Dedifferentiated amniotic fluid mesenchymal stem cell (primary cell): ENCODE results near the gene CCDC122.
"Not testable (repeated sequence)": the region's sequence is repeated elsewhere in the genome, so short reads cannot be mapped to it uniquely, and the experiment has no call there.

ENCODE experiments used
- DNase-seq: peaks from one replicate; pipeline ENCODE4 v3.0.0-alpha.2; 2016; ENCODE audit errors: extremely low spot score

Gene CCDC122

DNA sequence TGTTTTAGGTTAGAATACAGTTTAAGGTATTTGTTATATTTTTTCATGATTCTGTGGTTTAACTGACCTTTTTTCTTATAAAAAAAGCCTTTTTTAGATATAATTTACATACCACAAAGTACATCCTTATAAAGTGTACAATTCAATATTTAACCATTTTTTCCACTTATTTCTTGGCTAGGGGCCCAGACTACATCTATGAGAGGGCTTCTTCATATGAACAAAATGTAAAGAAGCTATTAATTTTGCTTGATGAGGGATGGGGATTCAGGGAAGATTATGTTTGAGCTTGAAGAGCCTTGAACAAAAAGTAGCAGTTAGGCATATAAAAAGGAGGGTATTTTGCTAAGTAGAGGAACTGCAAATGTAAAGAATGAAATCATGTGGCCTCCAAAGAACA, 2.2 kb downstream of the CCDC122 start:
- DNase-seq = no peak

DNA sequence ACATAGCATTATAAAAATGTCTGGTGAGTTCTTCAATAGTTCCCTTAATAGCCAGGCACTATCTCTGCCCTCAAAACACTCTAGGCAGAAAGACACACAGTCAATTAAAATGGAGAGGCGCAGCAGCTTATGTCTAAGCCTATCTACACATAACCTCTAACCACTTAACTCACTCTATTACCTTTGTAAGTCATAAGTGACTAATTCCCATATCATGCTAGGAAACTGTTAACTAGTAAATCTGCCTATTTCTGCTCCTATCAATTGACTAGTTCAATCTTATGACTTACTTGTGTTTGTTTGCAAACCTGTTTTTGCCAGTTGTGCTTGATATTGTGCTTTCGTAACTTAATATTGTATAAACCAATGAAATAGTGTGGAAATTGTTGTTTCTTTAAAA, 3.2 kb downstream of the CCDC122 start:
- DNase-seq = no peak

DNA sequence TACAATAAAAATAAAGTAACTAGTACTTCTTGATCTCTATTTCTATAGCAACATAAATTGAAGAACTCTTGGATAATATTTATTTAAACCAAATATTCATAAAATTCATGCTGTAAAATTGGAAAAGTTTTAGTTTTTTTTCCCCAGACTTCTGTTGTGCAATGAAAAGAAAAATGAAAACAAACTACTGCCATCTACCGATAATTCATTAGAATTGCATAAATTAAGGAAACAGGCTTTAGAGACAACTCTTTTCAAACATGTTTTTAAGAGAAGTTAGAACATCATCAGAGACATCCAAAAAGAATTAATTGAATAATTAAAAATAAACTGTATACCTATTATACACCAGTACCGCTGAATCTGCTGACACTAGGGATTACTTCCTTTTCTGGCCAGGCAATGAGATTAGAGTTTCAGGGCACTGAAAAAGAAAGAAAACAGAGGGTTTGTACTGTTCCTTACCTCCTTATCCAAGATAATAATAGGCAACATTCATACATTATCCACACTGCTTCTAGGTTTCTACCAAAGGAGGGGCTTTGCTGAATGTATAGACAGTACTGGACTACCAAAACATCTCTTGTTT, 4.9 kb downstream of the CCDC122 start:
- peak; percentile 65 for DNase-seq

DNA sequence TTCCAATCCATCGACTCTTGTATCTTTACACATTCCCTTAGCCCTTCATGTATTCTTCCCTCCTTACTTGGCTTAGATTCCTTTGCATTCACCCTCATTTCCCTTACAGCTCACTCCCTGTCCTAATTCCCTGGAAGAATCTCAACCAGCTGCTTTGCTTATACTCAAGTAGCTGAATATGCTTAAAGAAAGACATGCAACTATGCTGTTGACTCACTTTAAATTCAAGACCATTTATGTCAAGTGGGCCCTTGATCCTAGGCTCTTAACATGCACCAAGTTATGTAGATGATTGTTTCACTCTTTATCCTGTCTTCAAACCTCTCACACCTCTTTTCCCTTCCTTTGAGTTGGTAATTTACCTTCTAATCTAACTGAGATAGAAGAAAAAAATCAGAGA, 7.4 kb downstream of the CCDC122 start:
- DNase-seq = no peak

DNA sequence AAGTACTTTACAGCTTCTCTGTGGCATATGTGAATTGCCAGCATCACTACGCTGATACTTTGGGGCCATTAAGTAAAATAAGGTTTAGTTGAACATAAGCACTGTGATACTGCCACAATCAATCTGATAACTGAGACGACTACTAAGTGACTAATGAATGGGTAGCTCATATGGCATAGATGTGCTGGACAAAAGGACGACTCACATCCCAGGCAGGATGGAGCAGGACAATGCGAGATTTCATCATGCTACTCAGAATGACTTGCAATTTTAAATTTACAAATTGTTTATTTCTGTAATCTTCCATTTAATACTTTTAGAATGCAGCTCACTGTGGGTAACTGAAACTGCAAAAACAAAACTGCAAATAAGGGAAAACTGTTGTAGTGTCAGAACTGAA, 13.6 kb downstream of the CCDC122 start:
- DNase-seq = peak; percentile 84

DNA sequence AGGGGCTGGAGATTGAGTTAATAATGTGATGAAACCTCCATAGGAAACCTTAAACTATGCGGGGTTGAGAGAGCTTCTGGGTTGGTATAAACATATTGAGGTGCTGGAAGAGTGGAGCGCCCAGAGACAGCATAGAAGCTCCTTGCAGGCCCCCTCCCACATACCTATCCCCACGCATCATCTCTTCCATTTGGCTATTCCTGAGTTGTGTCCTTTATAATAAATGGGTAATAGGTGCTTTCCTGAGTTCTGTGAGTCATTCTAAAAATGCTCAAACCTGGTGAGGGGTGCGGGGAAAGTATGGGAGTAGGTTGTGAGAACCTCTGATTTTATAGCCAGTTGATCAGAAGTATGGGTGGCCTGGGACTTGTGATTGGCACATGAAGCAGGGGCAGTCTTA, 14.6 kb downstream of the CCDC122 start:
- DNase-seq = no peak

DNA sequence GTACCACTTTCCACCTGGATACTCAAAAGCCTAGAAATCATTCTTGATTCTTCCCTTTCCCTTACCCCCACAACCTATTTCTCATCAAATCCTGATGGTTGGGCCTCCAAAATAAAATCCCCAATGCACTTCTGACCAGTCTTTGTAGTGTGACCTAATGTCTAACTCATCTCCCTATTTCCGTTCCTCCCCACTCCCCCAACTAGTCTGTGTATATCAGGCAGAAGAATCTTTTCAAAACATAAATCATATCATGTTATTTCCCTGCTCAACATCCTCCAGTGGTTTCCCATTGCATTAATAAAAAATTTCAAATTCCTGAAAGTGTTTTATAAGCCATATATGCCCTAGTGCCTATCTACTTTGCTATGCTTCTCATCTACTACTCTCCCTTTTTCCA, 17.7 kb downstream of the CCDC122 start:
- DNase-seq = no peak

DNA sequence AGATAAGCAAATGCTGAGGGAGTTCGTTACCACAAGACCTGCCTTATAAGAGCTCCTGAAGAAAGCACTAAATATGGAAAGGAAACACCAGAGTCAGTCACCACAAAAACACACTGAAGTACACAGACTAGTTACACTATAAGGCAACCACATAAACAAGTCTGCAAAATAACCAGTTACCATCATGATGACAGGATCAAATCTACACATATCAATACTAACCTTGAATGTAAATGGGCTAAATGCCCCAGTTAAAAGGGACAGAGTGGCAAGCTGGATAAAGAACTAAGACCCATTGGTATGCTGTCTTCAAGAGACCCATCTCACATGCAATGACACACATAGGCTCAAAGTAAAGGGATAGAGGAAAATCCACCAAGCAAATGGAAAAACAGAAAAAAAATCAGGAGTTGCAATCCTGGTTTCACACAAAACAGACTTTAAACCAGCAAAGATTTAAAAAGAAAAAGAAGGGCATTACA, 26.6 kb downstream of the CCDC122 start:
- no peak for DNase-seq

DNA sequence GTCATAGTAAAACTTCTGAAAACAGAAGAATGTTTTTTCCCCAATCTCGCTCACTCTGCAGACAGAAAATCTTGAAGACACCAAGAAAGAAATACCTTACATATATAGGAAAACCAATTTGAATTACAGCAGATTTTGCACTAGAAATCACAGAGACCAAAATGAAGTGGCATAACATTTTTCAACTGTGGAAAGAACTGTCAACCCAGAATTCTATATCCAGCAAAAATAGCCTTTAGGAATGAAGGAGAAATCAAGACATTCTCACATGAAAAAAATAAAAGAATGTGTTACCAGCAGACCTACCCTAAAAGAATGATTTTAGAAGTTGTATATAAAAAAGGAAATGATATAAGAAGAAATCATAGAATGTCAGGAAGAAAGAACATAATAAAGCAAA, 28.7 kb downstream of the CCDC122 start:
- DNase-seq = no peak

DNA sequence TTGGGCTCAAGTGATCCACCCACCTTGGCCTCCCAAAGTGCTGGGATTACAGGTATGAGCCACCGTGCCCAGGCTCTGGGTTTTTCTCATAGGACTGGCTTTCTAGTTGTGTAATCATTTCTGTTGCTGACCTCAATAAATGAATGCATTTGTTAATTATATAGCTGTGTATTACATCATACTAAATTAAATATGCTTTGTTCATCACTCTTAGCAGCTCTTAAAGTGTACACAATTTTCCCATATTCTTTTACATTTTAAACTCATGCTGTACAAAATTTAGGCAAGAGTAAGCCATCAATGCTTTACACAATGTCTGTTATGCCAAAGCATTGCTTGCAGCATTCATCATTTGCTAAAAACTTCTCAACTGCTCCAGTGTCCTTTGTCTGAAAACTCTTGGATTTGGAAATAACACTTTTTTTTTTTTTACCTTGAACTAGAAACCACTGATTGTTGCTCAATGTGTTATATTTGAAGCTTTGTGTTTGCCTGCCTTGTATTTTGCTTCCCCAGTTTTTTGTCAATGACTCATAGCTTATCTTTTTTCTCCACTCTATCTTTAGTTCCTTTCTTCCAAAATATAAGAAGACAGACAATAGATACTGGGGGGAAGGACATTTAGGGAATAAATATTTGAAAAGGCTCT, 31.4 kb downstream of the CCDC122 start:
- DNase-seq = peak; percentile 60

DNA sequence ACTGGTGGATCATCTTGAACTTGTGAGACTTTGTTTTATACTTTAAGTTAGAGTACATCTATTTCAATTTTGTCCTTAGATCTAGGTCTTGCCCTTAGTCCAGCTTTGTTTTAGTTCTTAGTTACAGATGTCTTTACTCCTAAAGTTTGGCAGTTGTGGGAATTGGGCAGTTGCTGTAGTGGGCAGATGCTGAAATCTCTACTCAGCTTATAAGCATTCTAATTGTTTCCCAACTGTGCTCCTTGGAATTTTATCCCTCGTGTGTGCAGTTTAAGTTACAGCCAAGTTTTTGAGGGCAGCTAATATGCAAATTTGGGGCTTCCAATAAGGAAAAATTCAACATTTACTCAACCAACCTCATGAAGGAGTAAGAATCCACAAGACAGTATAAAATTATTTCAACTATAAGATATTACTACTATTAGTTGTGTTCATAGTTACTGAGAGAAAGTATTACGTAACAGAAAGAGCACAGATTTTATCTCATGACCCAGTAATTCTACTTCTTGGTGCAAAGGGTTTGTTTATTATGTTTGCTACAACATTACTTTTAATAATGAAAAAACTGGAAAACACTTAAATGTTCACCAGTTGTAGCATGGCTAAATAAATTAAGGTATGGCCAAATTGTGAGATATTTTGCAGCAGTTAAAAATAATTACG, 32.9 kb downstream of the CCDC122 start:
- DNase-seq = peak; percentile 72

DNA sequence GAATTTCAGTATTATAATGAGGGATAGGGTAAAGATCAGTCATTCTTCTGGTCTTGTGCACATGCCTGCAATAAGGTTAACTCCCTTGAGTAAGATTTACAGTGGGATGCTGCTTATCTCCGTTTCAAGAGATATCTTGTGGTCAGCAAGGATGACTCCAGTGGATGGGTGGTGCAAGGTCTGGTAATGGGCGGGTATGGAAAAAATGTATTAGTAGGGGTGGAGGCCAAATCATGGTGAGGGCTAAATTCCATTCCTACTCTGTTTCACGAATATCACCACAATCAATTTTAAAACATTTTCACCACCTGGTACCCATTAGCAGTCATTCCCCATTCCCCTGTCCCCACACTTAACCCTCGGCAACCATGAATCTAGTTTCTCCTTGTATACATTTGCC, 40.6 kb downstream of the CCDC122 start:
- DNase-seq = peak; percentile 48

DNA sequence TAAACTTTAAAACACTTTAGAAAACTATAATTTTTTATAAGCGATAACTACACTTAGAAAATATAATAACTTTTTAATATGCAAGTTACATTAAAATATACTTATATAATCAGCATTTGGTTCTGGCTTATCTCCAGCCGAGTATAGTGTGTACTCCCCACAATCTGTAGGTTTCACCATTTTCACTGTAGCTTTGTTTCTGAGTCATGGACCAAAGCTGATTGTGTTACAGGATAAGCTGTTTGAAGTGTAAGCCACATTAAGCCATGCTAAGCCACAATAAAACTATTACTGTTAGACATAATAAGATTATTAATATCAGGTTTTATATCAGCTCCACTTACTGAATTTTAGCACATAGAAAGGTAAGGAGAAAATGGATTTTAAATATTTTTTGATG, 43.8 kb downstream of the CCDC122 start:
- DNase-seq = no peak

DNA sequence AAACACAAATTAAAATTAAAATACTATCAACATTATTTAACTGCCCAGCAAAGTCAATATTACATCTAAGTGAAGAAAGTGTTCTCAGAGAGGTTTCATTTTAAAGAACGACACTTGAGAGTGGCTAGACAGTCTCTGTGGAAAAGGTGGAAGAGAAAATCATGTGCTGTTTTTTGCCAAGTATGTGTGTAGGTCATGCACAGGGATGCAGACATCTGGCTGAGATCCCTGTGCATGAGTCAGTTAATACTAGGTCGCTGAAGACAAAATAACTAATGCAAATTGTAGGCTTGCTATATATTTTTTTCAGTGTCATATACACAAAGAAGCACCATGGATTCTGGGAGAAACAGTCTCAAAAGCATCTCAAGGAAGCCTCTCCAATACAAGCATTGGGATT, 48.5 kb downstream of the CCDC122 start:
- DNase-seq = peak; percentile 26

DNA sequence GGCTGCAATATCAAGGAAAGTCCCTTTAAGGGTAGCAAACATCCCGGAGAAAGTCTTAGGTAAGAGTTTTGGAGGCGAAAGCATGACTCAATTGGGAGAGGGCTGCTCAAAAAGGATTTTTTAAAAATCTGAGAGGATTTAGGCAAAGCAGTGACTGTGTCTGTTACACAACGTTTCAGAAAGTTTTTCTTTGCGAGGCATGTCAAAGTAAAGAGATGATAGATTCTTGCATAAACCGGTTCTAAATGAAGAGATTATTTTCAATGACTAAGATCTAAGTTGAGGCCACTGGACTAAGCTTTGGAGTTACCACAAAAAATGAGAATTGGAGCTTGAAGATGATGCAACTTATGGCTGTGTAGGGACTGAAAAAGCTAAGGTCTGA, 49.1 kb downstream of the CCDC122 start:
- DNase-seq = peak; percentile 95

DNA sequence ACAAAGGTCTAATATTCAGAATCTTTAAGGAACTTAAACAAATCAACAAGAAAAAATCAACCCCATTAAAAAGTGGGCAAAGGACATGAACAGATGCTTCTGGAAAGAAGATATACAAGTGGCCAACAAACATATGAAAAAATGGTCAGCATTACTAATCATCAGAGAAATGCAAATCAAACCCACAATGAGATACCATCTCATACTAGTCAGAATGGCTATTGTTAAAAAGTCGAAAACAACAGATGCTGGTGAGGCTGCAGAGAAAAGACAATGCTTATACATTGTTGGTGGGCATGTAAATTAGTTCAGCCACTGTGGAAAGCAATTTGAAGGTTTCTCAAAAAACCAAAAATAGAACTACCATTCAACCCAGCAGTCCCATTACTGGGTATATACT, 54.9 kb downstream of the CCDC122 start:
- DNase-seq = not testable (repeated sequence)

DNA sequence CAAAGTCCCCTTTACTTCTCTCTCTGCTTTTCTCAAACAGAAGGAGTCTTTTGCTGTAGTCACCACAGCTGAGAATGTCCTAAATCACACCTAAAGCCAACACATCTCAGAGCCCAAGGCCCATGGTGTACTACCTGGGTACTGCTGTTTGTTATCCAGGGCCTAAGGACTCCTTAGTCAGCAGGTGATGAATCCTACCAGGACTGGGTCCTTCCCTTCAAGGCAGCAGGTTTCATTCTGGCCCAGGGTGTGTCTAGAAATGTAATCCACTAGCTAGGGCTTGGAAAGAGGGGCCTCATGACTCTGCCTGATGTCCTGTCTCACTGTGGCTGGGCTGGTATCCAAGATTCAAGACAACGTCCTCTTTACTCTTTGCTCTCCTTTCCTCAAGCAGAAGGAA, 56.6 kb downstream of the CCDC122 start:
- DNase-seq = no peak

DNA sequence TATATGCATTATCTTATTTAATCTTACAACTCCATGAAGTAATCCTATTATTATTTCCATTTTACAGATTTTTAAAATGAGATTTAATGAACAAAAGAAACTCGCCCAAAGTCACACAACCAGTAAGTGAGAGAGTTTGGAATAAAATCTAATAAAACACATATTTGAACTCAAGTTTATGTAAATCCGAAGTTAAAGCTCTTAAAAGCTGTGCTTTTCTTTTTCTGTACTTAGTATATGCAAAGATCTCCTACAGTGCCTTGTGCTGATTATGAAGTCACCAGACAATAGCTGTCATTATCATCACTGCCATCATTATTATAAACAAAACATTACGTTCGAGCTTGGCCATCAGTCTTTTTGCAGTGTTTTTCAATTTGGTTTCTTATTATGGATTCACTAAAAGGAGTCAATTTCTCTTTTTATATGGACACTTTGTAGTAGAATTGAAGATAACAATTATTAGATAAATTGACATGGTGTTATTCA, 63.1 kb downstream of the CCDC122 start:
- no peak for DNase-seq

DNA sequence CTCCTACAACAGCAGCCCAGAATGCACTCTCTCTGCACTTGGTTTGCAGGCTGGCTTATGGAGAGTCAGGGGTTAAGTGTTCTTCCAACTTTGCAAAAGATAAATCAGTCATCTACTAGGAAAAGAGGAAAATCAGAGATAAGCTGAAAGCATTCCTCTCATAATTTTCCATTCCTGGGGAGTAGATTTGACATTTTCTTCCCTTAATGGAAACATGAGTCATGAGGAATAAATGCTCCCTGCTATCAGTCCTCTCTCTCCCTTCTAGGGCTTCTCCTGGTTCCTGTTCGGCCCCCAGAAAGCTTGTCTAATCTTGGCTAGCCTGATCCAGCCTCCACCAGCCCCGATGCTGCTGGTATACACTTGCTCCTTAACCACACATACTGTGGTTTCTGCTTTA, 64.3 kb downstream of the CCDC122 start:
- DNase-seq = peak; percentile 66

DNA sequence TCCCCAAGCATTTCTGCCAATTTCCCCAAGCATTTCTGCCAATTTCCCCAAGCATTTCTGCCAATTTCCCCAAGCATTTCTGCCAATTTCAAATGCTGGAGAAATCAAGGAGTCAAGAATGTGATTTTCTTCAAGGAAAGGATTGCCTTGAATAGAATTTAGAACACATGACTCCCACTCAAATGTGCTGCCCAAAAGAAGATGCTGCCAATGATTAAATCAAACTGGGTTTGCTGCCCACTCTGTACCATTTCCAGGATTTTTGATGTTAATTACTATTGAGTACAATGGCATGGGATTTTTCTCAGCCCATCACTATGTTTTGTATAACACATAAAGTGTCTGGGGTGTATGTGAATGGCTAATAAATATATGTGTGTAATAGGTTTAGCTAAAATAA, 70.9 kb downstream of the CCDC122 start:
- DNase-seq = no peak

DNA sequence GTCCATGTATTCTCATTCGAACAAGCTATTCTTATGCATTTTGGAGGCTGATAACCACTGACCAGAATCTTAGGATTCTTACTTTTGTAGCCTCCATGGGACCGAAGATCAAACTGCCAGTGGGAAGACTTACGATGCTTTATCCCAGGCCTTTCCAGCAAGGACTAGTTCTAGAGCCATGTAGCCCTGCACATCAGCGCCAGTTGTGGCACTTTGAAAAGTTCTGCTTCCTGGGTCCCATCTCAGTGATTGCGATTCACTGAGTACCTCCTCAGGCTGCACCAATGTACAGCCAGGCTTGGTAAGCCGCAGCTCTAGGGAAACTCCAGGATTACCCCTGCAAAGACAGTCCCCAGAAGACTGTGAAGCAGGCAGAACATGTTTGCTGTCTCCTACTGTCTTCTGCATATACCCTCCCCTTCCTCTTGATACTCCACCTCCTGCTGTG, 73.8 kb downstream of the CCDC122 start:
- no peak for DNase-seq

DNA sequence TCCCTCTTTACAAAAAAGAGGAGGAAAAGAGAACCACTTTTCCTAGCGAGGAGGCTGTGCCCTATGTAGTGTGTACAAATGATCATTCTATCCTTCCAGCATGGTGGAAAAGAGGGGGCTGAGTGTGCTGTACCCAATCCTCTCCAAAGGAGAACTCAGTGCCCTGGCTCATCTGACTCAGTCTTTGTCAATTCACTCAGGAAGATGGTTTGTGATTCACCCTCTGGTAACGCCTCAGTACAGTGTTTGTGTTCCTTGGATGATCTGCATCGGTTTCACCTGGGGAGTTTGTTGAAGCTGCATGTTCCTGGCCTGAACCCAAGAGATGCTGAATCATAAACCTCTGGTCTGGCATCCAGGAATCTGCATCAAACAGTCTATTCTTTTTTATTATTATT, 74.5 kb downstream of the CCDC122 start:
- no peak for DNase-seq

DNA sequence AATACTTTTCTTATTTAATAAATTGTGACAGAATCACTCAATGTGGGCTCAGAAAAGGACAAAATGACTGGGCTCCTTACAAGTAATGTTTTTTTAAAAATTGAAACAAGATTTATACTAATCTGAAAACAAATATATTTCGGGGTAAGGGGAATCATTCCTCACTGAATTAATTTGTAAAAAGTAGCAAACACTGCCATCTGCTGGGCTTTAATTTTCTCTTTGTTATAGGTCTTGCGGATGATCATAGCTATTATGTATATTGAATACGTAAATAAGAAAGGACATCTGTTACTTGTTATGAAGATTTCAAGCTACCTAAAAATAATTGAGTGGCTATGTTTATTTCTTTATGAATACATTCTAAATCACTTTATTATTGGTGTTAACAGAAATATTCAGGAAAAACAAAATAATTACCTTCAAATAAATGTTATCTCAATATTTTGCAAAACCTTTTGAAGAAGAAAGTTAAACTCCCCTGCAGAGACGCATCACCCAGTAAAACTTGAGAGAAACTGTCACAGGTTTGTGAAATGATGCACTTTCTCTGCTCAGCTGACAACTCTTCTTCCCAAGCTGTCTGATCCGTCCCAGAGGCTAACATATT, 75.0 kb downstream of the CCDC122 start:
- peak; percentile 89 for DNase-seq
